ENCODE data around the gene ZNF684.
"Not testable (repeated sequence)": the region's sequence is repeated elsewhere in the genome, so short reads cannot be mapped to it uniquely, and the experiment has no call there.

ZNF684 gene

DNA sequence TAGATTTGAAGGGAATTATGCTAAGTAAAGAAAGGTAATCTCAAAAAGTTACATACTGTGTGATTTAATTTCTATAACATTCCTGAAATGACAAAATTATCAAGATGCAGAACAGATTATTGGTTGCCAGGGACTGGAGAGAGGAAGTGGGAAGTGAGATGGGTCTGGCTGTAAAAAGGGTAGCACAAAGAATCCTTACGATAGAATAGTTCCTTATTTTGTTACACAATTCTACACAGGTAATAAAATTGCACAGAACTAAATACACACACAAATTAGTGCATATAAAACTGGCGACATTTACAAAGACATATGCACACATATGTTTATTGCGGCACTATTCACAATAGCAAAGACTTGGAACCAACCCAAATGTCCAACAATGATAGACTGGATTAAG, 33.5 kb downstream of the ZNF684 start:
- DNase-seq (ENCODE audit: insufficient read length, low spot score) (no peak), FAIRE-seq (no peak)

DNA sequence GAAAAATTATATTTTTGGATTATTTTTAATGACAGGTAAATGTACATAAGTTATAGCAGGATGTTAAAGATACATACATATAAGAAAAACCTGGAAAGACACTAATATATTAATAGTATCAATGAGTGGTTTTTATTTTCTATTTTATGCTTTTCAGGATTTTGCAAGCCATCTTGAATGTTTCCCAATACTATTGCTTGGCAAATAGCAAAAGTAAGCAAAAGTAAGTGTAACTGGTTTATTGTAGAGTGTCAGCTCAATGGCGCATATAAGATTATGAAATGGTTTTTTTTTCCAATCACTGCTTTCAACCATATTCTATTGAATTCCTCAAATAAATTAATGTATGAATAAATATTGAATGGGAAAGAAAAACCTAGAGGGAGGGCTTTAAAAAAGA, 36.4 kb downstream of the ZNF684 start:
- FAIRE-seq (no peak), DNase-seq (ENCODE audit: insufficient read length, low spot score) (no peak)

GRCh38 chr1:40574805-40575204, 43.4 kb downstream of the ZNF684 start:
- not testable (repeated sequence) for DNase-seq (ENCODE audit: insufficient read length, low spot score); FAIRE-seq

DNA sequence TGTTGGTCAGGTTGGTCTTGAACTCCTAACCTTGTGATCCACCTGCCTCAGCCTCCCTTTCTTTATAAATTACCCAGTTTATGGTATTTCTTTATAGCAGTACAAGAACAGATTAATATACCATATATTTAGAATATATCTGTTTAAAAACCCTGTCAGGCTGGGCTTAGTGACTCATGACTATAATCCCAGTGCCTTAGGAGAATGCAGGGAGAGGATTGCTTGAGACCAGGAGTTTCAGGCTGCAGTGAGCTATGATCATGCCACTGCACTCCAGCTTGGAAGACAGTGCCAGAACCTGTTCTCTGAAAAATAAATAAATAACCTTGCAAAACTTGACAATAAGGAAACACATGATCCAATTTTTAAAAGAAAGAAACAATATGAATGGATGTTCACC, 43.9 kb downstream of the ZNF684 start:
- no peak for FAIRE-seq

DNA sequence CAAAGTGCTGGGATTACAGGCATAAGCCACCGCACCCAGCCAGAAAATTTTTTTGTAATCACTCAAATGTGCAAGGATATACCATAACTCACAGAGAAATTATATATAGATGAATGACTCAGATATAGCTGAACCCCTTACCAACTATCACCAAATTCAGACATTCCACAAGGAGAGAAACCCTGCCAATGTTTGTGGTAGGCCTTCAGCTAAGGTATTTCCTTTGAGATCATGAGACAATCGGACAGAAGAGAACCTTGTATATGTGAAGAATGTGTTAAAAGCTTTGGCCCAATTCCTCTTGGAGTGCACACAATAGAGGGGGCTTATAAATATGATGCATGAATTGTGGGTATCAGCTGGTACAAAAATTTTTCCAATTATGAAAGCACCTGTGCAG, 50.7 kb downstream of the ZNF684 start:
- no peak for DNase-seq (ENCODE audit: insufficient read length, low spot score)
- FAIRE-seq: no peak

More for the DNA sequence above, 43.9 kb downstream of the ZNF684 start:
- no peak for DNase-seq (ENCODE audit: insufficient read length, low spot score)

DNA sequence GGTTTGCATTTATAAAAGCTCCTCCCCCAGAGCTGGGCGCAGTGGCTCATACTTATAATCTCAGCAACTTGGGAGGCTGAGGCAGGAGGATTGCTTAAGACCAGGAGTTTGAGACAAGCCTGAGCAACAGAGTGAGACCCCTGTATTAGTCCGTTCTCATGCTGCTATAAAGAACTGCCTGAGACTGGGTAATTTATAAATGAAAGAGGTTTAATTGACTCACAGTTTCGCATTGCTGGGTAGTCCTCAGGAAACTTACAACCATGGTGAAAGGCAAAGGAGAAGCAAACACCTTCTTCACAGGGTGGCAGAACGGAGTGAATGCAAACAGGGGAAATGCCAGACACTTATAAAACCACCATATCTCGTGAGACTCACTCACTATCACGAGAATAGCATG, 52.5 kb downstream of the ZNF684 start:
- no peak for FAIRE-seq
- DNase-seq (ENCODE audit: insufficient read length, low spot score): no peak

DNA sequence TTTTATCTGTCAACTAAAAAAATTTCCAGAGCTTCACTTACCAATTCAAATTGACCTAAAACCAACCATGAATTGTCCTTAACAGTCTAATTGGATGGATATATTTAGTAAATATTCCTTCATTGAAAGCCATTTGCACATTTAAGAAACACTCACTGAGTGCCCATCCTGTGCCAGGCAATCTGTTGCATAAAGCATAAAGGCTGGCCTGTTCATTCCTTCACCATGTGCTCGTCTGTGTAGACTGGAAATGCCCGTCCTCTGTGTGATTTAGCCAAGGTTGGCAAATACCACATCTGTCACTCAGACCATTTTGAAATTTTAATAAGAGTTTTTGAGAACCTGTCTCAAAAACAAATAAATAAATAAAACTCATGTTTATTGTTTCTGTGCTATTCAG, 57.1 kb downstream of the ZNF684 start:
- DNase-seq (ENCODE audit: insufficient read length, low spot score): no peak
- FAIRE-seq: no peak

- FAIRE-seq (no peak), DNase-seq (ENCODE audit: insufficient read length, low spot score) (peak; percentile 19)
These were observed 60.8 kb downstream of the ZNF684 start for GRCh38 chr1:40592107-40592803.

DNA sequence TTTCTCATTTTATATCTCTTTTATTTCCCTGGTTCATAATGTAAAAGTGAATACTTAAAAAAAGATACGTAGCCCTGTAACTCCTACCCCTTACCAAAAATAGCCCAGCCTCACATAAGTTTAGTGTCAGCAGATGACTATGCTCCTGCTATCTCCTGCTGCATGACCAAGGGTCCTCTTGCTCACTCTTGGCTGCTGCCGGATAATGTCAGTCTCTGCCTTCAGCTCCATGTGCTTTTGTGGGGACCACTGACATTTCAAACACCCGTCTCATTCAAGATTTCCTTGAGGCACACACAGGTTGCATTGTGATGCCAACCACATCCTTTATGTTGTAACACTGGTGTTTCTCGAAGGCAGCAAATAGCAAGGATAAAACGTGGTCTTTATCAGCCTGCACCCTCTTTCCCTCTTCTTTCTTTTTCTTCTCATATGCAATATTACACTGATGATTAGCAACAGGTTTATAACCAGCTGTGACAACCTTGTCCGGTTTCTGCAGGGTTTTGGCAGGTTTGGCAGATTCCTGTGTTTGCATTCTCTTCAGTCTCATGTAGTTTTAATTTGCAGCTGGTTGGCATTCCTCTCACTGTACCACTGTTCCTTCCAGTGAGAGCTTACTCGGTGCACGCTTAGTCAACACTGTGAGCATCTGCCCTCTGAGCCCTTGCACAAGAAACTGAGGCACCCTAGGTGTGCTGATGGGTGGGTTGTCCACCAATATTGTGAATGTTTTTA, 62.2 kb downstream of the ZNF684 start:
- no peak for DNase-seq (ENCODE audit: insufficient read length, low spot score)
- no peak for FAIRE-seq

- FAIRE-seq: no peak
- no peak for DNase-seq (ENCODE audit: insufficient read length, low spot score)
These were observed 62.7 kb downstream of the ZNF684 start for GRCh38 chr1:40594187-40594531.

DNA sequence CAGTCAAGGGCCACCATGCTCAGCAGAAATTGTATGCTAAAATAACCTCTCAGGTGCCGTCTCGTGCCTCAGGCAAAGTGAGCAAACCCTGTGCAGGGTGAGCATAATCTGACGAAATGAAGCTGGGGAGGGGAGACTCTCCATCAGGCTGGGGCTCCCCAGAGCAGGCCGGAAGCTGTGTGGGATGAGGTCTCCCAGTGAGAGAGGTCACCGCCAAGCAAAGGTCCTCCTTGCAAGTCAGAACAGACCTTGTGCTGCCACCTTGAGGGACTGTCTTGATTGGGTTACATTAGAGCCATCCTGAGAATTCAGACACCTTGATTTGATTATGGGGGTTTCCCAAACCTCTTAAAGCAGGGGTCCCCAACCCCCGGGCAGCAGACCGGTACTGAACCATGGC, 64.2 kb downstream of the ZNF684 start:
- FAIRE-seq (no peak), DNase-seq (ENCODE audit: insufficient read length, low spot score) (no peak)
